NOMO-1 (cell line): ENCODE data around the gene TAF5L.
"Not testable (repeated sequence)": the region's sequence is repeated elsewhere in the genome, so short reads cannot be mapped to it uniquely, and the experiment has no call there.

Experiments used
- DNase-seq, 2 experiments: peaks; one replicate each; lab custom pipeline; 2025; ENCODE audit not compliant: unreplicated experiment in 2 of 2; lab: John Stamatoyannopoulos, UW

TAF5L gene

DNA sequence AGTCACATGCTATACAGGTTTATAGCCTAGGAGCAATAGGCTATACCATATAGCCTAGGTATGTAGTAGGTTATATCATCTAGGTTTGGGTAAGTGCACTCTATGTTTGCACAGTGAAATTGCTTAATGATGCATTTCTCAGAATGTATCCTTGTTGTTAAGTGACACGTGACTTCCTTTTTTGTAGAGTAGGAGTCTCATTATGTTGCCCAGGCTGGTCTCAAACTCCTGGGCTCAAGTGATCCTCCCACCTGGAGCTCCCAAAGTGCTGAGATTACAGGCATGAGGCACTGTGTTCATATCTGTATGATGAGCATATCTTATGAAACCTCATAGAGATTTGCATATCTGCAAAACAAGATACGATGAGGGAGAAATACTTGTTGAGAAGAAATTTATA is 53.6 kb downstream of the TAF5L start:
- DNase-seq: peak in 1 of 2 experiments; percentile 8

DNA sequence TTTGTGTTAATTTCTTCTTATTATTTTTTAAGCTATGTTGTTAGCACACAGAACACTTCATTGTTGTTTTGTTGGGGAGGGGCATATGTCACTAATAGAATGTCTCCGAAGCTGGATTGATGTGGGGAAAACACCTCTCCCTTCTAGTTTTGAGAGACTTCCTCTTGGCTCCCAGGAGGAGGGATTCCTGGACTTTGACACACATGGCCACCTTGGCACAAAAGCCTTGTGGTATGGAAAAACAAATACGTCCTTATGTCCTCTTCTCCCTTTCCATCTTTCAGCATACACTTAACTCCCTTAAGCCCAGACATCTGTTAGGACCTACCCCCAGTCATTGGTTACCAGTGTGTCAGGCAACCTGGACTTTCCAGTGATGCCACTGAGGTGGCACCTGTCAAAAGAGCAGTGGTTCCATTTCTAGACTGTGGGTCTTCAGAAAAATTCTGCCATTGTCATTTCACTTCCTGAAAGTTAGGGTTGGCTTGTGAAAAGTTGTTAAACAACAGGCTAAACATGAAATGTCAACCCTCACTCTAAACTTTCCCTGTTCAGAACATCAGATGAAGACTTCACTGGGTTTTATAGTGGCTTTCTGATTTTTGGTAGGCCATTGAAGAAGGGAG is 54.9 kb downstream of the TAF5L start:
- DNase-seq: no peak

DNA sequence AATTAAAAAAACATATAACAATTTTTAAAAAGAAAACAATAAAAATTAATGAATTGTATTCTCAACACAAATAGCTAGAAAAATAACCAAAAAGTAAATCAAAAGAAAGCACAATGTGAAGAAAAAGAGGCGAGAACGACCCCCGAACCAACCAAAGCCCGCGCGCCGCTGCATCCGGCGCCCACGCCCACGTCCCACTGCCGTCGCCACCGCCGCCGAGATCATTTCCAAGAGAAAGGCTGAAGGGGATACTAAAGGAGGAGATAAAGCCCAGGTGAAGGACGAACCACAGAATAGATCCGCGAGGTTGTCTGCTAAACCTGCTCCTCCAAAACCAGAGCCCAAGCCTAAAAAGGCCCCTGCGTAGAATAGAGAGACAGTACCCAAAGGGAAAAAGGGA is 55.6 kb downstream of the TAF5L start:
- DNase-seq: no peak

DNA sequence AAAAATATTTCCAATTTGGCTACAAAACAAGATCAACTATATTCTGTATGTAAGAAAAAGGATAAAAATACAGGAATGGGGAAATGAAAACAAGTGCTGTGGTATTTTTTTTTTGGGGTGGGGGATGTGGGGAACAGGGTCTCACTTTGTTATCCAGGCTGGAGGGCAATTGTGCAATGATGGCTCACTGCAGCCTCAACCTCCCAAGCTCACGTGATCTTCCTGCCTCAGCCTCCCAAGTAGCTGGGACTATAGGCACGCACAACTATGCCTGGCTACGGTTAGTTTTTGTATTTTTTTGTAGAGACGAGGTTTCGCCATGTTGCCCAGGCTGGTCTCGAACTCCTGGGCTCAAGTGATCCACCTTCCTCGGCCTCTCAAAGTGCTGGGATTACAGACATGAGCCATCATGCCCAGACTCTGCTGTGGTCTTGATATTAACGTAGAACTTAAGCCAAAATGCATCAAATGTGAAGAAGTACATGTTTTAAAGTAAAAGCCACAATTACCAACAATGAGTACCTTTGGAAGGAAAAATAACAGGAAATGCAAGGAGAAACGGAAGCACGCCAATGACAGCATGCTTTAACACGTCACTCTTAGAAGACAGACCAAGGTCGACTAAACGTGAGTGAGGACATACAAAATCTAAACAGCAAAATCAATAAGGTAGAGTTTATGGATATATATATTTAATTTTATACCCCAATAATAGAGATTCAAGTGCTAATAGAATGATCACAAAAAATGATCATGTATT is 58.6 kb downstream of the TAF5L start:
- peak; percentile 11 to 45 for DNase-seq

DNA sequence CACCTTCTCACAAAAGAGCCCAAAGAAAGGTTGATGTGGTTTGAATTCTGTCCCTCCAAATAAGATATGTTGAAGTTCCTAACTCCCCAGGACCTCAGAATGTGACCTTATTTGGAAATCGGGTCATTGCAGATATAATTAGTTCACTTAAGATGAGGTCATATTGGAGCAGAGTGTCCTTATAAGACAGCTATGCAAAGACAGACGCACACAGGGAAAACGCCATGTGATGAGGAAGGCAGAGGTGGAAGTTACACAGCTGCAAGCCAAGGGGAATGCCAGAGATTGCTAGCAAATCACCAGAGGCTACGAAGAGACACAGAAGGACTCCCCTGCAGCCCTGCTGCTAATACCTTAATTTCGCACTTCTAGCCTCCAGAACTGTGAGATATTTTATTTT is 62.2 kb downstream of the TAF5L start:
- DNase-seq: no peak

DNA sequence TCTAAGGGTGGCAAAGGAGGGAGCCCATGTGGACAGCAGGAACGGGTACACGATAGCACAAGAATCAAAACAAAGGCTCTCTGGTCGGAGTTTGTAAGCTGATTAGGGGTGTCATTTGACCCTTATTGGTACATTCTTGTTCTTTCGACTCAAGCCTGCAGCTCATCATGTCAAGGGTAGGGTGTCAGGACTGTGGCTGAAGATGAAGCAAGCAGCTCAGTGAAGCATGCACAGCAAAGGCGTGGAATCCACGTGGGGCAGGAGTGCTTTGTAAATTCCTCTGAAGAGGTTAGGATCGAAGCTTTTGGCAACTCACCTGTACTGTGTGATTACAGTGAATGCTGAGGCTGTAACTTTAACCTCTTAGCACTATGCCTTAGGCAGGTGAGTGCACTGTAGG is 62.7 kb downstream of the TAF5L start:
- no peak for DNase-seq

DNA sequence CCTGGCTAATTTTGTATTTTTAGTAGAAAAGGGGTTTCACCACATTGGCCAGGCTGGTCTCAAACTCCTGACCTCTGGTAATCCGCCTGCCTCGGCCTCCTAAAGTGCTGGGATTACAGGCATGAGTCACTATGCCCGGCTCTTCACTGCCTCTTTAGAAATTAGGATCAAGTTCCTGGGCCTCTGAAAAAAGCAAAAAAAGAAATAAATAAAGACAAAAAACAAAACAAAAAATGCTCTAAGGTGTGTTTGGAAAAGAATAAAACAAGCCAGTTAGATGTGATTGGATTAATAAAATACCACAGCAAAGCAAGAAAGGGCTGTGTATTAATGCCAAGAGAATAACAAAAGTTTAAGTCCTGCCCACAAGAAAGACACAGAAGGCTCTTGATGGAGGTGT is 63.2 kb downstream of the TAF5L start:
- DNase-seq: no peak

DNA sequence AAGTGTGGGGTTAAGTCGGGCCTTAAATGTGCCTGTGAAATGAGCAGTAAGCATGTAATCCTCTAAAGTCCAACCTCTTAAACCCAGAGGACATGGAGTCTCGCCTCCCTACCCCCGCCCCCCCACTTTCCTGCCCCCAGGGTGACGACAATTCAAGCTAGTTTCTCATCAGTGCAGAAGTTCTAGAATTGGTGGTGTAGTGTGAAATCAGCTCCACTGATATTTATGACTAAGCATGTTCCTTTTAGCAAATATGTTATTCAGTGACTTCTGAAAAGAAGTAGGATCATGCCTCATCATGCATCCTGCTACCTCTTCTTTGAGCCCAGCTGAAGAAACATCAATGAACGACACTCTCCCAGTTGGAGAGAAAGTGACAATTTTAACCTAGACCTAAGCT is 64.8 kb downstream of the TAF5L start:
- DNase-seq: no peak

DNA sequence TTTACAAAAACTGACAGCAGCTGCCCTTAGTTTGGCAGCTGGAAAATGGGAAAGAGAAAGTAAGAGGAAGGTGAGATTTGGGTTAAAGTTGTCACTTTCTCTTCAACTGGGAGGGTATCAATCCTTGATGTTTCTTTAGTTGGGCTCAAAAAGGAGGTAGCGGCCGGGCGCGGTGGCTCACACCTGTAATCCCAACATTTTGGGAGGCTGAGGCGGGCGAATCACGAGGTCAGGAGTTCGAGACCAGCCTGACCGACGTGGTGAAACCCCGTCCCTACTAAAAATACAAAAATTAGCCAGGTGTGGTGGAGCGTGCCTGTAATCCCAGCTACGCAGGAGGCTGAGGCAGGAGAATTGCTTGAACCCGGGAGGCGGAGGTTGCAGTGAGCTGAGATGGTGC is 65.8 kb downstream of the TAF5L start:
- not testable (repeated sequence) for DNase-seq

DNA sequence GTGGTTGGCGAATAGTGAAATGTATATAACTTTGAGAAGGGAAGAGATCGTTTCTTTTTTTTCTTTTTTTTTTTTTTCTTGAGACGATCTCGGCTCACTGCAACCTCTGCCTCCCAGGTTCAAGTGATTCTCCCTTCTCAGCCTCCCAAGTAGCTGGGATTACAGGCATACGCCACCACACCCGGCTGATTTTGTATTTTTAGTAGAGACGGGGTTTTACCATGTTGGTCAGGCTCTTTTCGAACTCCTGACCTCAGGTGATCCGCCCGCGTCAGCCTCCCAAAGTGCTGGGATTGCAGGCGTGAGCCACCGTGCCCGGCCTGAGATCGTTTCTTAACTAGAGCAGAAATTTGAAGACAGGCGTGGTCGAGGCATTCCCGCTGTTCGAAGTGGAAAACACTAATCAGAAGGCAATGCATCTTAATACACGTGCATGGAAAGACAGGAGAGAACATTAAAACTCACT is 66.6 kb downstream of the TAF5L start:
- DNase-seq: not testable (repeated sequence)

DNA sequence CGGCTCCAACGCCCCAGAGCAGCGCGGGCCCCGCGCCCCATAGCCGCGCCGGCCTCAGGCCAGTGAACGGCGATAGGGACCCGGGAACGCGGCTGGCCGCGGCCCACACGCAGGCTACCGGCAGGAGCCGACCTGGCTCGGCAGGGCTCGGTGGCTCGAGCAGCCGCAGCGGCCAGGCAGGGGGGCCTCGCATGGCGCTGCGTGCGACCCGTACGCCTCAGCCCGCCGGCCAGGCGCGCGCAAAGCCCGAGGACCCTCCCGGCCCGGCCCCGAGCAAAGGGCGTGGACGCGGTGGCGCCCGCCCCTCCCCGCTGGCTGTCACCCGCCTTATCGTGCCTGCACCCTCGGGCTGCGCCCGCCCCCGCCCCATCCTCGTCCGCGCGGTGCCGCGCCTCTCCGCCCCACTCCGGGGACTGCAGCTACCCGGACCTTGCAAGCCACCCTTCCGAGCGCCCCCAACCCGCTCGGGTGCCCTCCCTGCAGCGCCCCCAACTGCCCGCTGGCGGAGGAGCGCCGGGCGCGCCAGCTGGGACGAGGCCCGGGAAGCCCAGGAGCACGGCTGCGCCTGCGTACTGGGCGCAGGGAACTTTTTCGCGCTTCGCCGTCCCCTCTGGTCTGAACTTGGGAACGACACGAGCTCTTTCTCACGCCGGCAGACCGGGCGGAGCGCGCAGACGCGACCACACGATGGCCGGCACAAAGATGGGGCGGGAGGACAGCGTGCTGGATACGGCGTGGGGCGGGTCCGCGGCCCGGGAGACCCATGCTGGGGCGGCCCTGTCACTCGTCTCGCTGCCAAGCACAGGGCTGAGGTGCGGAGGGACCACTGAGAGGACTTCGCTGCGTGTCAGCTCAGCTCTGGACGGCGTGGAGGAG is 67.2 kb downstream of the TAF5L start, which contains the start of gene ABCB10:
TSS of gene ABCB10 (minus strand) at position 248 of the 876 bp plus-strand sequence. CDS start at position 193, 55 bp downstream.
- peak; percentile 97 to 98 for DNase-seq

DNA sequence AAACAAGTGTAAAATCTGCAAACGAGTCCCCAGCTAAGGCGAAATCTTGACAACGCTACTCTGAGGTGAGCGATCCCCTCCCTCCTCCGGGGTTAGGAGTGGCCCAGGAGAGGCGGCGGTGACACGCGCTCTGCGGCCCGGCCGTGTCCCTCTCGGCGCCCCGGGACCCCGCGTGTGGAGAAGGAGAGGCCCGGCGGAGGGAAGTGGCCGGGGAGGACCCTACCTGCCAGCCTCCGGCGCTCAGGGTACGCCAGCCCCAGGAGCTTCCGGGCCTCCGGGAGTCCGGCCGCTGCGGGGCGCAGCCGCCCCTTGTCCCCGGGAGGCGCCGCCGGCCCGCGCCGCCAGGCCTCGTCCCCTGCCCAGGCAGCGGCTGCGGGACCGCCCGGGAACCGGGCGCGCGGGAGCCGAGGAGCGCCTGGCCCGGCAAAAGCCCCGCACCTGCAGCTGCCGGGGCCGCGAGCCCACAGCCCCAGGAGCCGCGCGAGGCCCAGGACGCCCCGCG is 68.0 kb downstream of the TAF5L start:
- peak in 1 of 2 experiments; percentile 15 for DNase-seq

DNA sequence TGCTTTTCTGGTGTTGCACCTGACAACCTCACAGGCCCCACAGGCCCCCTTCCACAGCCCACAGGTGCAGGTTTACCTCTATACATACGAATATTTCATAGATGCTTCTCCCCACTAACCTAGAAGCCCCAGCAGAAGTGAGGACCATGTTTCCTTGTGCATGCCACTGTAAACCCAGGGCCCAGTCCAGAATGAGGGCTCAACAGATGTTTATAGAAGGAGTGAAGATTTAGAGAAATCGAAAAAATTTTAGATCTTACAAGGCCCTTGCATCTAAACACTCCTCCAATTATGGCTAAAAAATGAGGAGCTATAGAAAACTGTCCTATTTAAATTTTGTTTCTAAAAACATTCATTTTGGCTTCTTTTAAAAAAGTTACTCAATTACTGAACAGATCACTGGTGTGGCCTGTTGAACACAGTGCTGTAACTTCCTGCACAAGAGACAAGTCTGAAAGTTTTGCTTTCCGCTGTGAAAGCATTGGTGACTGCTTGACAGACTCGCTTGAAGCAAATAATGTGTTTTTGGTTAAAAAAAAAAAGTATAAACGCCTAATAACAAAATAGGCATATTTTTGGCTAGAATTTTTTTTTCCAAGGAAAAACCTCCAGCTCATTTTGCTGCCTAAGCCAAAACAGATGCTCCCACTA is 68.6 kb downstream of the TAF5L start:
- peak; percentile 26 to 60 for DNase-seq

DNA sequence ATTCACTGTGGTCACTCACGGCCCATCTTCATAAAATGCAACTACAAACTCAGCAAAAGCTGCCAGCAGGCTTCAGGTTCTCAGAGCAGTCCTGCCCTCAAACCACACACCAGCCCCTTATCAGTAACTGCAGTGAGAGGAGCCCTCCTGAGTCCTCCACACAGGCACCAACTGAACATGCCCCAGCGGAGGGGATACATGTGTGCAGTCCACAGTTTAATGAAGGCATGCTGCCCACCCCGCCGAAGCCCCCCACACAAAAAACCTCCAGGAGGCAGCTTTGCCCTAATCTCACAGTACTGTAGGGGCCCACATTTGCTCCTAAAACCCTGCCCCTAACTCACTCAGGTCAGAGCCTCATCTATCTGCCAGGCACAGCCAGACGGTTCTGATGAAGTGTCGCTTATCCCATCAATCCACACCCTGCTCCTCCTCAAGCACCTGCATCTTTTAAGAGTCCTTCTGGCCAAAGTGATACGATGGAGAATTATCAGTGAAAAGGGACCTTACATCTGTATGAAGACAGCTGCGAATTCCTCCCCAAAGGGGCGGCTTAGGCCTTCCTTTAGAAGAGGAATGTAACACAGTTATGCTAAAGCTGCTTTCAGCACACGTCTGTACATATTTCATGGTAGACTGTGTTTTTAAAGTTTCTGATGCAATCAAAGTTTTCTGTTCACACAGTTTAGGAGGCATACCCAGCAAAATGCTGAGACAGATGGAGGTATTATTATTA is 70.9 kb downstream of the TAF5L start:
- no peak for DNase-seq

DNA sequence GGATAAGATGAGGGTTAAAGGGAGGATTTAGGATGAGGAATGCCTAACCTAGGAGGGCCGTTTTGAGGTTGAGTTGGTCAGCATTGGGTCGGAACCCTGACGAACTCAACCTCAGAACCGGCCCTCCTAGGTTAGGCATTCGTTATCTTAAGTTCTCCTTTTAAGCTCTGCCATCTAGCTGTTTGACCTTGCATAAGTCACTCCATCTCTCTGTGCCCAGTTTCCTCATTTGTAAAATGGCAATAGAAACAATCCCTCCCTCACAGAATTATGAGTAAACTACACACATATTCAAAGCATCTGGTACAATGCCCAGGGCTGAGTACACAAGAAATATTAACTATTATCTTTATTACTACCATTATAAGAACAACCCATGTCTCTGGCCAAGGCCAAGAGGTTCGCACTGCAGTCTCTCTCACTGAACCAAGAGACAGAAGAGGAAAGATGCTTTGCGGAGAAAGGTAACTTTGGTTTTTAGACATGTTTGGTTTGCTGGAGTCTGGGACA is 72.2 kb downstream of the TAF5L start:
- DNase-seq: no peak

DNA sequence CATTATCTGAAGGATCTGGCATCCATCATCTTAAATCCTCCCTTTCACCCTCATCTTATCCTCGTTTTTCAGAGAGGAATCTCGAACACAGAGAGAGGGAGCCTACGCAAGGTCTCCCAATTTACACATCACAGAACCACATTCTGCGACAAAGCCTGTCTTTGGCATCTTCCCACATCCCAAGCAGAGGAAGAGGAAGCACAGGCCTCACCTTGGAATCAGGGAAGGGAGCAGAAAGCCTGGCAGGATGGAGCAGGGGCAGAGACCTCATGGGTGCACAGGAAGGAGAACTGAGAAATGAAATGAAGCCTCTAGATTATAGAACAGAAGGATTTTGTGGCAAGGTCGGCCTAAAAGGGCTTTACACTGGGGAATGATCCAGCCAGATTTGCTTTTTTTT is 73.2 kb downstream of the TAF5L start:
- no peak for DNase-seq

DNA sequence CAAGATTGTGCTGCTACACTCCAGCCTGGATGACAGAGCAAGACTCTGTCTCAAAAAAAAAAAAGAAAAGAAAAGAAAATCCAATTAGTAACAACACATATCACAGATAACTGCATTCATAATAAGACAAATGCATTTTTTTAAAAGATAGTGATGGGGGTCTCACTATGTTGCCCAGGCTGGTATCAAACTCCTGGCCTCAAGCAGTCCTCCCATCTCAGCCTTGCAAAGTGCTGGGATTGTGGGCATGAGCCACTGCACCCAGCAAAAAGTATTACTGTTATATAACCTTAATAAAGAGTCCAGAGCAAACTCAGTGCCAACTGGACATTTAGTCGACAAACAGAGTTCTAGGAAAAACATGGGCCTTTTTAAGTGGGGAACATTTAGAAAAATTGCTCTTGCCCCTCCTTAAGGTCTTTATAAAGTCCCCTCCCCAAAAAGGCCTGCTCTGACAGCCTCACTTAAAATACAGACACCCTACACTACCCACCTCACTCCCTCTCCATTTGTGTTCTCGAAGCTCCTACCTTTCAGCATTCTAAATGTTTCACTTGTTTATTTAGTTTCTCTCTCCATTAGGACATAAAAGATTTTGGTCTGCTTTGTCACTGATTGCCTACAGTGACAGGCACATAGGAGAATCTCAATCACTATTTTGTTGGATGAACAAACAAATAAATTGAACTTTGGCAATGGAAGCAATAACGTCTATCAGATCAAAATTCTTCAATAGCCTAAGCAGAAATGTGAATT is 74.9 kb downstream of the TAF5L start:
- no peak for DNase-seq

DNA sequence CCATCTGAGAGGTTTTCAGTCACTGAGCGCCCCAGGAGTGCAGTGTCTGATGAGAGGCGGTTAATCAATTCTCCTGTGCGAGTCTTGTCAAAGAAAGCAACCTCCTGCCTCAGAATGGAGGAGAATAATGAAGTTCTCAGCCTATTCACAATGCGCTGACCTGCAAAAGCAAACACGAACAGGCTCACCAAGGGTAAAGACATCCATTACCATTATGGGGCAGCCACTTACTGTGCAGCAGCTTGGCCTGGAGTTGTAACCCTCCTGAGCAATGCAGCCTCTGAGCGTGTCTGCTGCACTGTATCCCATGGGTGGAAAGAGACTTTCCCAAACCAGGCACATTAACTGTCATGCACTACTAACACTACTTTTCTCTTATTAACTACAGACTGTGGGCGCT is 78.4 kb downstream of the TAF5L start:
- DNase-seq: no peak

DNA sequence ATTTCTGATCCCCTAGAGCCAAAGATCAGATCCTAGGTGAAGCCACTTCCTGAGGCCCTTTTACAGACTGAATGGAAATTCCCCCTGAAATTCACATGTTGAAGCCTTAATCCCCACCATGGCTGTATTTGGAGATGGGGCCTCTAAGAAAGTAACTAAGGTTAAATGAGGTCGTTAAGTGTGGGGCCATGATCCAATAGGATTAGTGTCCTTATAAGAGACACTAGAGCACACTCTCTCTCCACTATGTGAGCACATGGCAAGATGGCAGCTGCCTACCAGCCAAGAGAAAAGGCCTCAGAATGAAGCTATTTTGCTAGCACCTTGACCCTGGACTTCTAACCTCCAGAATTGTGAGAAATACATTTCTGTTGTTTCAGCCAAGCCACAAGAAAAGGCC is 81.3 kb downstream of the TAF5L start:
- DNase-seq: no peak
